Measurements from ENCODE around the gene CACFD1. TPM values are rescaled to one million over a fixed set of nuclear protein-coding genes. Genes with fewer than 3 reads are reported as not detected.

The CACFD1 gene
- total RNA-seq, 1 experiment from 2014 or later = 27.0 TPM

GRCh38 chr9:133472277-133472645 lies 12.5 kb downstream of the CACFD1 start:
- intact Hi-C loops (cut with micrococcal nuclease; ENCODE audit: unreplicated experiment) = no loop called here
- no peak overlapping the region for H3K4me3 Mint-ChIP-seq (ENCODE audit: unreplicated experiment)
- BruUV-seq (replicated peaks) = no TSS peak
- H3K27me3 ChIP-seq (replicated peaks; ENCODE audit: control insufficient read depth, insufficient read depth, low read length) = no peaks in the 10 kb centered on the region
- H3K4me1 ChIP-seq = no peaks in the 10 kb centered on the region
- no peaks in the 10 kb centered on the region for H3K27me3 Mint-ChIP-seq (ENCODE audit: insufficient read depth, unreplicated experiment)
- H3K36me3 ChIP-seq (ENCODE audit: control insufficient read depth, insufficient read depth, low read length) = no peaks in the 10 kb centered on the region
- H3K9me3 Mint-ChIP-seq (ENCODE audit: unreplicated experiment) = no peaks in the 10 kb centered on the region
- H3K27ac Mint-ChIP-seq (ENCODE audit: unreplicated experiment) = peak overlapping the region; percentile 71
- DNase-seq = no peak
- no peaks in the 10 kb centered on the region for H3K4me1 Mint-ChIP-seq (ENCODE audit: low read depth, unreplicated experiment)
- H3K4me3 ChIP-seq (ENCODE audit: low read depth, low read length) = no peak overlapping the region
- CTCF ChIA-PET = interaction anchor here (0.7 kb wide), 1 partner anchor 12 kb away, joined by 3 read pairs; the partner anchor contains the start of gene CACFD1
- no peaks in the 10 kb centered on the region for H3K9me3 ChIP-seq
- TF ChIP-seq, protein P1, sequence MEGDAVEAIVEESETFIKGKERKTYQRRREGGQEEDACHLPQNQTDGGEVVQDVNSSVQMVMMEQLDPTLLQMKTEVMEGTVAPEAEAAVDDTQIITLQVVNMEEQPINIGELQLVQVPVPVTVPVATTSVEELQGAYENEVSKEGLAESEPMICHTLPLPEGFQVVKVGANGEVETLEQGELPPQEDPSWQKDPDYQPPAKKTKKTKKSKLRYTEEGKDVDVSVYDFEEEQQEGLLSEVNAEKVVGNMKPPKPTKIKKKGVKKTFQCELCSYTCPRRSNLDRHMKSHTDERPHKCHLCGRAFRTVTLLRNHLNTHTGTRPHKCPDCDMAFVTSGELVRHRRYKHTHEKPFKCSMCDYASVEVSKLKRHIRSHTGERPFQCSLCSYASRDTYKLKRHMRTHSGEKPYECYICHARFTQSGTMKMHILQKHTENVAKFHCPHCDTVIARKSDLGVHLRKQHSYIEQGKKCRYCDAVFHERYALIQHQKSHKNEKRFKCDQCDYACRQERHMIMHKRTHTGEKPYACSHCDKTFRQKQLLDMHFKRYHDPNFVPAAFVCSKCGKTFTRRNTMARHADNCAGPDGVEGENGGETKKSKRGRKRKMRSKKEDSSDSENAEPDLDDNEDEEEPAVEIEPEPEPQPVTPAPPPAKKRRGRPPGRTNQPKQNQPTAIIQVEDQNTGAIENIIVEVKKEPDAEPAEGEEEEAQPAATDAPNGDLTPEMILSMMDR (IDR thresholded peaks at IDR 0.05; ENCODE audit: insufficient read depth in 1 of 2, low read depth in 1 of 2, low read length in 1 of 2, severe bottlenecking in 1 of 2, unreplicated experiment in 1 of 2) = no peak
- H3K36me3 Mint-ChIP-seq (ENCODE audit: insufficient read depth, unreplicated experiment) = peaks cover 11% of the 10 kb centered on the region
- POLR2A ChIA-PET = interaction anchor here (0.8 kb wide), 1 partner anchor 13 kb away, joined by 6 read pairs; no protein-coding TSS in a partner anchor

- Histone ChIP-seq H3K9me3 (no peaks in the 10 kb centered on the region), H3K4me1 (no peaks in the 10 kb centered on the region), H3K36me3 (ENCODE audit: control insufficient read depth, insufficient read depth, low read length) (no peaks in the 10 kb centered on the region), H3K27me3 (replicated peaks; ENCODE audit: control insufficient read depth, insufficient read depth, low read length) (no peaks in the 10 kb centered on the region), H3K4me3 (ENCODE audit: low read depth, low read length) (no peak overlapping the region)
- ChIA-PET CTCF (no interaction called here), POLR2A (no interaction called here)
- no peaks in the 10 kb centered on the region for H3K4me1 Mint-ChIP-seq (ENCODE audit: low read depth, unreplicated experiment)
- intact Hi-C loops (cut with micrococcal nuclease; ENCODE audit: unreplicated experiment) = no loop called here
- no peaks in the 10 kb centered on the region for H3K27me3 Mint-ChIP-seq (ENCODE audit: insufficient read depth, unreplicated experiment)
- H3K4me3 Mint-ChIP-seq (ENCODE audit: unreplicated experiment) = no peak overlapping the region
- H3K27ac Mint-ChIP-seq (ENCODE audit: unreplicated experiment) = no peak overlapping the region
- no peaks in the 10 kb centered on the region for H3K9me3 Mint-ChIP-seq (ENCODE audit: unreplicated experiment)
- TF ChIP-seq, protein P1 (IDR thresholded peaks at IDR 0.05; ENCODE audit: insufficient read depth in 1 of 2, low read depth in 1 of 2, low read length in 1 of 2, severe bottlenecking in 1 of 2, unreplicated experiment in 1 of 2) = no peak
- H3K36me3 Mint-ChIP-seq (ENCODE audit: insufficient read depth, unreplicated experiment) = peaks cover 11% of the 10 kb centered on the region
- no TSS peak for BruUV-seq (replicated peaks)
- no peak for DNase-seq
Observed at GRCh38 chr9:133472753-133473378, 13.1 kb downstream of the CACFD1 start.

- BruUV-seq (replicated peaks) = no TSS peak
- Histone ChIP-seq H3K9me3 (no peaks in the 10 kb centered on the region), H3K27me3 (replicated peaks; ENCODE audit: control insufficient read depth, insufficient read depth, low read length) (no peaks in the 10 kb centered on the region), H3K4me1 (0 out of 2 replicates have a peak, but pooled peaks cover 7% of the 10 kb centered on the region), H3K4me3 (ENCODE audit: low read depth, low read length) (no peak overlapping the region), H3K36me3 (ENCODE audit: control insufficient read depth, insufficient read depth, low read length) (no peaks in the 10 kb centered on the region)
- intact Hi-C loops (cut with micrococcal nuclease; ENCODE audit: unreplicated experiment) = no loop called here
- H3K4me3 Mint-ChIP-seq (ENCODE audit: unreplicated experiment) = no peak overlapping the region
- H3K4me1 Mint-ChIP-seq (ENCODE audit: low read depth, unreplicated experiment) = no peaks in the 10 kb centered on the region
- POLR2A ChIA-PET = no interaction called here
- TF ChIP-seq, protein P1 (IDR thresholded peaks at IDR 0.05; ENCODE audit: insufficient read depth in 1 of 2, low read depth in 1 of 2, low read length in 1 of 2, severe bottlenecking in 1 of 2, unreplicated experiment in 1 of 2) = no peak
- H3K36me3 Mint-ChIP-seq (ENCODE audit: insufficient read depth, unreplicated experiment) = peaks cover 11% of the 10 kb centered on the region
- H3K27ac Mint-ChIP-seq (ENCODE audit: unreplicated experiment) = no peak overlapping the region
- no peaks in the 10 kb centered on the region for H3K9me3 Mint-ChIP-seq (ENCODE audit: unreplicated experiment)
- H3K27me3 Mint-ChIP-seq (ENCODE audit: insufficient read depth, unreplicated experiment) = no peaks in the 10 kb centered on the region
- DNase-seq = no peak
- CTCF ChIA-PET = no interaction called here
Observed at GRCh38 chr9:133473743-133474142, 14.0 kb downstream of the CACFD1 start.
